Heart right ventricle (tissue), 16 donors: ENCODE results near the gene TMEM271. TPM values are rescaled to one million over a fixed set of nuclear protein-coding genes. Genes with fewer than 3 reads are reported as not detected.
A peak's percentile ranks its signal among the peaks of the same experiment; 100 is the strongest.

Experiments
- ATAC-seq, 8 donors: fragments of 200-7000 bp; cut with Tn5 transposase; one replicate each; pipeline ENCODE4 v1.9.1; 2020; ENCODE audit warnings: mild to moderate bottlenecking in 8 of 8, moderate library complexity in 8 of 8, moderate number of reproducible peaks in 1 of 8
- DNase-seq, 2 donors: peaks; one replicate each; pipeline ENCODE4 v3.0.0-alpha.2; 2020
- H3K27ac ChIP-seq, 10 donors: fragments of 200-600 bp; sonication (generic) in 2 of 10; one replicate each; pipeline versions ENCODE4 v1.5.0 to v1.8.0; 2020 to 2022; ENCODE audit warnings: mild to moderate bottlenecking in 3 of 10
- H3K27me3 ChIP-seq, 7 donors: fragments of 200-600 bp; one replicate each; pipeline ENCODE4 v1.8.0; 2021 to 2022; ENCODE audit warnings: mild to moderate bottlenecking in 2 of 7
- H3K36me3 ChIP-seq, 9 donors: fragments of 200-600 bp; sonication (generic) in 1 of 9; one replicate each; pipeline versions ENCODE4 v1.5.0 to v1.8.0; 2020 to 2022; ENCODE audit warnings: mild to moderate bottlenecking in 2 of 9
- H3K4me1 ChIP-seq, 9 donors: fragments of 200-600 bp; sonication (generic) in 1 of 9; one replicate each; pipeline versions ENCODE4 v1.5.0 to v1.8.0; 2020 to 2022; ENCODE audit warnings: mild to moderate bottlenecking in 4 of 9
- H3K4me3 ChIP-seq, 10 donors: fragments of 200-600 bp; sonication (generic) in 2 of 10; one replicate each; pipeline versions ENCODE4 v1.5.0 to v1.8.0; 2020 to 2022; ENCODE audit warnings: mild to moderate bottlenecking in 7 of 10, moderate library complexity in 2 of 10
- H3K9me3 ChIP-seq, 11 donors: fragments of 200-600 bp in 10 of 11; sonication (generic) in 2 of 11; one replicate each; pipeline versions ENCODE4 v1.5.0 to v1.8.0; 2013 to 2022; ENCODE audit warnings: mild to moderate bottlenecking in 2 of 11, control low read depth in 1 of 11, moderate library complexity in 1 of 11
- WGBS, 2 donors: extraction: QIAGEN DNeasy Blood & Tissue Kit; methylation state at CpG; one replicate each; pipeline ENCODE4 v1.1.7; 2013; ENCODE audit warnings: inconsistent platforms in 1 of 2; 5-methylcytosine and 5-hydroxymethylcytosine counted together
- intact Hi-C, 10 donors: fragments of 100-400 bp; cut with DNase I; formaldehyde crosslinking; loops; one replicate each; pipeline versions ENCODE4 v1.11.1 to v1.14.2; 2022
- polyA plus RNA-seq, 2 donors: library from polyadenylated mRNA; stranded (reverse); fragments of 200-250 nt; gene quantifications; one replicate each; pipeline ENCODE4 v1.2.3, GENCODE V29; 2013
- total RNA-seq, 10 donors: library from RNA; stranded (reverse); fragmentation: NEBNext Ultra II Directional in 3 of 10; extraction: Animal tissue kit (Norgen Biotek cat#: 25700) in 3 of 10; gene quantifications; one replicate each; pipeline versions ENCODE4 v1.2.1 to v1.2.4, GENCODE V29; 2021 to 2023
- TF ChIP-seq, protein P1 (sequence below), 9 donors: fragments of 200-600 bp; sonication (generic) in 2 of 9; IDR thresholded peaks; one replicate each; pipeline versions ENCODE4 v1.5.0 to v1.8.0; 2021 to 2022; ENCODE audit warnings: antibody characterized with exemption in 9 of 9, mild to moderate bottlenecking in 5 of 9, moderate library complexity in 1 of 9
- donor health status: Arrhythmogenic right ventricular cardiomyopathy.
- donor health status: ischemic (EF 13 %, LVEDD 7.1; RV severe dilation, severe dysfunction).
- donor health status: healthy with polysubstance abuse.
- donor health status: DM: no; HTN: yes; CAD: no.
- donor health status: DM: no; HTN: no; CAD: no.
- donor health status: ischemic (EF 25% LVEDD 6.9; RV normal size, moderate dysfunction).
- donor health status: ischemic (EF 25% LVEDD 5.7; RV mildly dilated, moderate dysfunction).
- donor health status: healthy.
- donor health status: DM: yes; HTN: yes; CAD: no.
- donor health status: Ischemic cardiomyopathy.
- donor health status: ischemic (EF 35%, LVEDD 5.7; RV mildly dilated, moderate dysfunction).
- donor health status: nonischemic (EF 11% LVEDD 7.7; RV severe dilation, severe dysfunction).
- donor health status: DM: yes; HTN: yes; CAD: no.
- donor health status: PGD.
- donor health status: ischemic (EF 29% LVEDD 5.4; RV normal size, mild dysfunction).
- donor health status: nonischemic (EF 23%, LVEDD 6.1; RV moderate dilation, normal function).

The TMEM271 gene
- total and polyA plus RNA-seq, 12 donors, result not detected

DNA sequence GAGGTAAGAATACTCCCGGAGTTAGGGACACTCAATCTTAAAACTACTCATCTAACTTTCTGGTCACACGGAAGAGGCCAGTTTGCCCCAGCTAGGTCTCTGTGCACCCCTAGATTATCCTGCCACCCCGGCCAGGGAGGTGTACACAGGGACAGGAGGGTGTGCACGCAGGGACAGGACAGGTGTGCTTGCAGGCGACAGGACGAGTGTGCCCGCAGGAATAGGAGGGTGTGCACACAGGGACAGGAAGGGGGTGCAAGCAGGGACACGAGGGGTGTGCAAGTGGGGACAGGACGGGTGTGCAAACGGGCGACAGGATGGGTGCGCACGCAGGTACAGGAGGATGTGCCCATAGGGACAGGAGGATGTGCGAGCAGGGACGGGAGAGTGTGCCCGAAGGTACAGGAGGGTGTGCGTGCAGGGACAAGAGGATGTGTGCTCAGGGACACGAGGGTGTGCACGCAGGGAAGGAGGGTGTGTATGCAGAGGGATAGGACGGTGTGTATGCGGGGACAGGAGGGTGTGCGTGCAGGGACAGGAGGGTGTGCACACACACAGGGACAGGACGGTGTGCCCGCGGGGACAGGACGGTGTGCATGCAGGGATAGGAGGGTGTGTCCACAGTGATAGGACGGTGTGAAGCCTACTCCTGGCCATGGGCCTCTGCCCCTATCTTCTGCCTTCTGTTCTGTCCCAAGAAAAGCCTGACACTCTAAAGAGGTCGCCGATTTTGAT lies 4.1 kb downstream of the TMEM271 start:
- 80 to 83% methylated on average over 29 of the region's 29 CpGs for WGBS, 2 donors
- peaks cover 14 to 88% (median 71%) of the 10 kb centered on the region in 7 donors for H3K27me3 ChIP-seq
- H3K27ac ChIP-seq, result no peak overlapping the region
- intact Hi-C loops, result no loop called here
- ATAC-seq (no peak), DNase-seq (no peak)
- no peak overlapping the region for H3K4me3 ChIP-seq
- H3K4me1 ChIP-seq, result peaks cover 0 to 6% (median 0%) of the 10 kb centered on the region in 9 donors
- H3K36me3 ChIP-seq, result no peaks in the 10 kb centered on the region
- H3K9me3 ChIP-seq, result no peaks in the 10 kb centered on the region
- TF ChIP-seq, protein P1, sequence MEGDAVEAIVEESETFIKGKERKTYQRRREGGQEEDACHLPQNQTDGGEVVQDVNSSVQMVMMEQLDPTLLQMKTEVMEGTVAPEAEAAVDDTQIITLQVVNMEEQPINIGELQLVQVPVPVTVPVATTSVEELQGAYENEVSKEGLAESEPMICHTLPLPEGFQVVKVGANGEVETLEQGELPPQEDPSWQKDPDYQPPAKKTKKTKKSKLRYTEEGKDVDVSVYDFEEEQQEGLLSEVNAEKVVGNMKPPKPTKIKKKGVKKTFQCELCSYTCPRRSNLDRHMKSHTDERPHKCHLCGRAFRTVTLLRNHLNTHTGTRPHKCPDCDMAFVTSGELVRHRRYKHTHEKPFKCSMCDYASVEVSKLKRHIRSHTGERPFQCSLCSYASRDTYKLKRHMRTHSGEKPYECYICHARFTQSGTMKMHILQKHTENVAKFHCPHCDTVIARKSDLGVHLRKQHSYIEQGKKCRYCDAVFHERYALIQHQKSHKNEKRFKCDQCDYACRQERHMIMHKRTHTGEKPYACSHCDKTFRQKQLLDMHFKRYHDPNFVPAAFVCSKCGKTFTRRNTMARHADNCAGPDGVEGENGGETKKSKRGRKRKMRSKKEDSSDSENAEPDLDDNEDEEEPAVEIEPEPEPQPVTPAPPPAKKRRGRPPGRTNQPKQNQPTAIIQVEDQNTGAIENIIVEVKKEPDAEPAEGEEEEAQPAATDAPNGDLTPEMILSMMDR (IDR thresholded peaks at IDR 0.05), result no peak

GRCh38 chr4:570754-571153 lies 5.3 kb downstream of the TMEM271 start:
- Histone ChIP-seq H3K4me3 (no peak overlapping the region), H3K36me3 (no peaks in the 10 kb centered on the region), H3K9me3 (no peaks in the 10 kb centered on the region), H3K27ac (no peak overlapping the region), H3K27me3 (peaks cover 14 to 83% (median 66%) of the 10 kb centered on the region in 7 donors), H3K4me1 (peaks cover 0 to 6% (median 0%) of the 10 kb centered on the region in 9 donors)
- TF ChIP-seq, protein P1 (IDR thresholded peaks at IDR 0.05), result no peak
- 68 to 79% methylated on average over 11 of the region's 11 CpGs for WGBS, 2 donors
- intact Hi-C loops, result no loop called here
- DNase-seq (no peak), ATAC-seq (no peak)

DNA sequence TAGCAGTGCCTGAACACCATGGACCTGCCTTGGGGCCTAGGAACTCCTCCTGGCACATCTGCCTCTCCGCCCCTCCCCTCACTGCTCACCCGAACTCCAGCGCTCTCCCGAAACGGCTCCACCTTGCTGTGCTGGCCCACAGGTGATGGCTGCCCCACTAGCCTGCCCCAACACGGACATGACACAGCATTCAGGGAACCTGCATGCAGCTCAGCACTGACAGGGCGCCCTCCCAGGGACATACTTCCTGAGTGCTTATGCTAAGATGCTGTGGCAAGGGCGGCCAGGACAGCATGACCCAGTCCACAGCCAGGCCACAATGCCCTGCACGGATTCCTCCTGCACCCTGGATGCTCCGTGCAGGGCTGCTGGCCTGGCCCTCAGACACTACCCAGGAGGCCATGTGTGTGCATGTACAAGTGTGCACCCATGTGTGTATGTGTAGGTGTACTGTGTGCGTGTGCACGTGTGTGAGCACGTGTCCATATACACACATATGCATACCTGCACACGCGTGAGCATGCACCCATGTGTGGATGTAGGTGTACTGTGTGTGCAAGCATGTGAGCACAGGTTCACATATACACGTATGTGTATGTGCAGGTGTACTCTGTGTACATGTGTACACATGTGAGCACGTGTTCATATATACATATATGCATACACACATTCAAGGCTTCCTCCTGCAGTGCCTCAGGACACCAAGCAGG lies 6.0 kb downstream of the TMEM271 start:
- Histone ChIP-seq H3K4me1 (peaks cover 0 to 6% (median 0%) of the 10 kb centered on the region in 9 donors), H3K4me3 (no peak overlapping the region), H3K27me3 (peaks cover 14 to 79% (median 65%) of the 10 kb centered on the region in 7 donors), H3K27ac (no peak overlapping the region), H3K36me3 (no peaks in the 10 kb centered on the region), H3K9me3 (no peaks in the 10 kb centered on the region)
- 79% methylated on average over 17 of the region's 17 CpGs for WGBS, 2 donors
- ATAC-seq (peak in 1 of 8 donors; percentile 23), DNase-seq (no peak)
- TF ChIP-seq, protein P1 (IDR thresholded peaks at IDR 0.05), result no peak
- intact Hi-C loops, result no loop called here

- Histone ChIP-seq H3K27ac (no peak overlapping the region), H3K4me3 (no peak overlapping the region), H3K27me3 (peaks cover 7 to 69% (median 55%) of the 10 kb centered on the region in 7 donors), H3K9me3 (no peaks in the 10 kb centered on the region), H3K4me1 (no peaks in the 10 kb centered on the region), H3K36me3 (no peaks in the 10 kb centered on the region)
- TF ChIP-seq, protein P1 (IDR thresholded peaks at IDR 0.05), result no peak
- no peak for ATAC-seq
- WGBS, 2 donors, result 73% methylated on average over 5 of the region's 5 CpGs
- intact Hi-C loops, result no loop called here
- no peak for DNase-seq
These were observed 7.1 kb downstream of the TMEM271 start for GRCh38 chr4:568962-569361.
